Activated naive CD4-positive, alpha-beta T cell treated with anti-CD3 and anti-CD28 coated beads, Interleukin-2, amount 50 U/mL, for 72 hours (primary cell): Measurements from ENCODE around the gene METTL21A. TPM values are rescaled to one million over a fixed set of nuclear protein-coding genes. Genes with fewer than 3 reads are reported as not detected.
"Not testable (repeated sequence)": the region's sequence is repeated elsewhere in the genome, so short reads cannot be mapped to it uniquely, and the experiment has no call there.

ENCODE experiments used
- ATAC-seq, 2 donors: fragments of 150-1000 bp; cut with Tn5 transposase; 2 replicates each; pipeline ENCODE4 v1.10.0; 2021; ENCODE audit warnings: mild to moderate bottlenecking in 2 of 2, moderate library complexity in 2 of 2
- DNase-seq, 2 donors: peaks; one replicate each; pipeline ENCODE4 v3.0.0; 2021 to 2022; ENCODE audit warnings: low spot score in 2 of 2
- H3K27ac Mint-ChIP-seq, 2 donors: one replicate each; pipeline ENCODE4 v1.8.0; 2022; ENCODE audit warnings: mild to moderate bottlenecking in 2 of 2, mixed read lengths in 2 of 2
- H3K36me3 Mint-ChIP-seq, 2 donors: one replicate each; pipeline ENCODE4 v1.8.0; 2022; ENCODE audit warnings: mixed read lengths in 2 of 2
- H3K9me3 Mint-ChIP-seq, 2 donors: one replicate each; pipeline ENCODE4 v1.8.0; 2022; ENCODE audit warnings: mixed read lengths in 2 of 2
- total RNA-seq, 2 donors: library from RNA; stranded (reverse); gene quantifications; one replicate each; pipeline ENCODE4 v1.2.3, GENCODE V29; 2022

Gene METTL21A
- 10 to 100 TPM; 18.1 to 27.1 TPM for total RNA-seq

DNA sequence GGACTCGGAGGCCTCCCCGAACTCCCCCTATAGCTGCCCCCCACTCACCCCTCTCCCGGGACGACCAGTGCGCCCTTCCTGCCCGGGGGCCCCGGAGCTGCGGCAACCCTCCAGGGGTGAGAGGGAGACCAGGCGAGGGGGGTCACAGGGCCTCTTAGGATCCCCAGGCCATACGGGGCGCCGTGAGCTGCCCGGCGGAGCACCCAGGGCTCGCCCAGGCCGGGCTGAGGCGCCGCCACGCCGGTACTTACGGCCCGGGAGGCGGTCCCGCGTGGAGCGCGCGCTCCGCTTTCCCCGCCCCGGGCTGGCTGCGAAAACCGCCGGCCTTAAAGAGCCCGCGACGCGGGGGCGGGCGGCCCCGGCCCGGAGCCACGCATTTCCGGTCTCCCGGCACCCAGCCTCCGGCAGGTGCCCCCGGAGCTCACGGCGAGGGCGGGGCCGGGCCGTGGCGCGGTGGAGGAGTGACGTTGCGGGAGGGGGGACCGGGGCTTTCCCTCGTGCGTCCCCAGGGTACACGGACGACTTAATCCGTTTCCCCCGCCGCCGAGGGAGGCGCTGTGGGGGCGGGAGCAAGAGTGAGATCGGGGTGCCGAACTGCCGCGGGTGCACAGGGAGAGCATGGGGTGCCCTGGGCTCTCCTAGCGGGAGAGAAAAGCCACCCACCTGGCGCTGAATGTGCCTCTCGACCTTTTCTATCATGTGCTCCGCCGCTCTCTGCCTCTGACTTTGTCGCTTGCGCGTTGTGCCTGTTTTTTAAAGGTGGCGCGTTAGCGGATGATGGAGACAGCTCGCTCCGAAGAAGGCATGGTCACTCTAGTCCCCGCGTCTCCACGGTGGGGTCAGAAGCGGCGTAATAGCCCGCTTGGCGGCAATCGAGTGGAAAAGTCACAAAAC is at the start of gene METTL21A:
Gene METTL21A, minus strand, starts transcription at position 381 of the 894 bp plus-strand sequence. CDS start 1,019 bp downstream, outside the sequence.
- Mint-ChIP-seq H3K9me3 (no peaks in the 10 kb centered on the region), H3K27ac (peak within 1 kb of the TSS; percentile 89 to 96), H3K36me3 (peaks cover 15 to 30% of the 10 kb centered on the region in 2 donors)
- DNase-seq (peak; percentile 89 to 95), ATAC-seq (peak; percentile 77 to 86)

DNA sequence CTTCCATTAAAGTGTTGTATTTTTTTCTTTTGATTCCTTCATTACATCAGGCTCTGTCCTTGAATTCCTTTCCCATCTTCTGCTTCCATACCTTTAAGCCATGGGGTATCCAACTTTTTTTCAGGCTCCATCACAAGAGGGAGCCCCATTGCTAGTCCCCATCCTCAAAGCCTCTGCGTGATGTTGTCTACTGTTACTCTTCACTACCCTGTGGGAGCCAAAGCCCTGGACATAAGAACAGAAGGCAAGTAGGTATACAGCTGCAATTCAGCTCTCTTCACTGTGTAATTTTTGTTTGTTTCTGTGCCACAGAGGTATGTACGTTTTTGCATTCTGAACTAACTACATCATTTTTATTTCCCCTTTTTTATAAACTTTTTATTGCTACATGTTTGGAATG is 49.6 kb upstream of the METTL21A start:
- DNase-seq, result no peak
- Mint-ChIP-seq H3K9me3 (no peaks in the 10 kb centered on the region), H3K27ac (no peak overlapping the region), H3K36me3 (no peaks in the 10 kb centered on the region)
- no peak for ATAC-seq

DNA sequence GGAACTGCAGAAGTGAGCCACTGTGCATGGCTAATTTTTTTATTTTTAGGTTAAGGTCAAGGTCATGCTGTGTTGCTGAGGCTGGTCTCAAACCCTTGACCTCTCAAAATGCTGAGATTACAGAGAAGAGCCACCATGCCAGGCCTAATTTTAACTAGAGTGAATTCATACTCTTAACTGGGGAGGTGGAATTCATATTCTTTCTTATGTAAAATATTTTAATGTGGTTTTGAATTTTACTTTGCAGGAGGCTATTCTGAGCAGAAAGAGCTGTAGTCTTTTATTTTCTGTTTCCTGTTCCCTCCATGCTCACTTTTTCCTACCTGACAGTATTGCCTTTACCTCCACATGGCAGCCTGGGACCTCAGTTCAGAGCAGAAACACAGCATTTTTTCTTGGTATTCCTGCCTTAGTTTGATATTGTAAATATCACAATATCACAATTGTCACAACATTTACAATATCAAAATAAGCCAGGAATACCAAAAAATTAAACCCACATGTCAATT is 49.1 kb upstream of the METTL21A start:
- H3K9me3 Mint-ChIP-seq, result no peaks in the 10 kb centered on the region
- H3K27ac Mint-ChIP-seq, result no peak overlapping the region
- ATAC-seq (no peak), DNase-seq (no peak)
- H3K36me3 Mint-ChIP-seq, result no peaks in the 10 kb centered on the region

DNA sequence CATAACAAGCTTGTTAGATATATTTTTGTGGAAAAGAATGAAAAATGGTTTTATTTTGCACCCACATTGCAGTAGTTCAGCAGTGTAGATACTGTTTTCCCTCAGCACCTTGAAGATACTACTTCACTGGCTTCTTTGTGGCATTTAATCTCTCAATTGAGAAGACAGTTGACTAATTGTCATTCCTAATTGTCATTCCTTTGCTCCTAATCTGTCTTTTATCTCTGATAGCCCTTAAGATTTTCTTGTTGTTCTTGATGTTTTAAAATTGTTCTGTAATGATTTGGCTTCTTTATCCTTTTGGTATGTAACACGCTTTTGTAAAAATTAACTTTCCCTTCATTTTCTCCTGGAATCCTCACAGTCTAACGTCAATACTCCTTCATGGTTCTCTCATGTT is 48.2 kb upstream of the METTL21A start:
- DNase-seq, result no peak
- H3K9me3 Mint-ChIP-seq, result no peaks in the 10 kb centered on the region
- H3K36me3 Mint-ChIP-seq, result no peaks in the 10 kb centered on the region
- no peak for ATAC-seq
- no peak overlapping the region for H3K27ac Mint-ChIP-seq

DNA sequence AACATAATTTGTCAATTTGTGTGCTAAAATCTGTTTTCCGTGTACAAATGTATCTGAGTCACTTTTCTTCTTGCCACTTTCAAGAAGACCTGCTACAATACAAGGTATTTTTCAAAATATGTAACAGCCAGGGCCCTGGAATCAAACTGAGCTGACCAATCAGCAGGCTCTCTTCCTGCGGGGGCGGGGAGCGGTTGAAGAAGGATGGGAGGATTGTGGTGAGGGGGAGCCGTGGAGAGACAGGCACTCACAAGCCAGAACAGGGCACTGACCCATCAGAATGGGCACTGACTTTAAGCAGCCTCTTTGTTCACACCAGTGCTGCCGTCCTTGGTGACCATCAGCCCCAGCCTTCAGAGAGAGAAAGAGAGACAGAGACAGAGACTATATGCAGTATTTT is 45.7 kb upstream of the METTL21A start:
- no peaks in the 10 kb centered on the region for H3K9me3 Mint-ChIP-seq
- H3K27ac Mint-ChIP-seq, result no peak overlapping the region
- no peak for DNase-seq
- no peaks in the 10 kb centered on the region for H3K36me3 Mint-ChIP-seq
- ATAC-seq, result no peak

DNA sequence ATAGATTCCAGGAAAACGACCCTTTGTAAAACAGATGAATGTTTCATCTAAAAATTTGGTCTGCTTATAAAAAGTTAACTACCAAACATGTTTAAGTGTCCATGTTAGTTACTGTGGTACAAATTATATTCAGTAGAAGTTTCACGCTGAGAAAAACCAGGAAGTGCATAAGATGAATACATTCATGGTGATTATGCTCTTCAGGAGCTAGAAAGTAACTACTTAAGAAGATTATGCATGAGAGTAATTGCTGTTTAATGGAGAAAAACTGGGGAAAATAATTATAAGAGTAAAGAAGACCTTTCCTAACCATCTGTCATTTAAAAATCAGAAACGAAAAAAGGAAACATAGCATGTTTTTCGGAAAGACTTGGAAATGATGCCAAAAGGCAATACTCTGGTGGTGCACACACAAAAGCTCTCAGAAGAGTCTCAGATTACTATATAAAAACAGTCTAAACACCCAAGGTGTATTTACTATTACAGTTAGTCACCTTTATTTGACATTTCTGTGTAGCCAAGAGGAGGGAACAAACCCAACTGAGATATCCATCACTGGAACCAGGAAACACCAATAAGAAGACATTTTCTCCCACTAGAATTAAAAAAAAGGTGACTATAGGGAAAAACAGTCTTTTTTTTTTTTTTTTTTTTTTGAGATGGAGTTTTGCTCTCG is 38.8 kb upstream of the METTL21A start:
- no peaks in the 10 kb centered on the region for H3K36me3 Mint-ChIP-seq
- no peaks in the 10 kb centered on the region for H3K9me3 Mint-ChIP-seq
- H3K27ac Mint-ChIP-seq, result no peak overlapping the region
- no peak for DNase-seq
- ATAC-seq, result no peak

DNA sequence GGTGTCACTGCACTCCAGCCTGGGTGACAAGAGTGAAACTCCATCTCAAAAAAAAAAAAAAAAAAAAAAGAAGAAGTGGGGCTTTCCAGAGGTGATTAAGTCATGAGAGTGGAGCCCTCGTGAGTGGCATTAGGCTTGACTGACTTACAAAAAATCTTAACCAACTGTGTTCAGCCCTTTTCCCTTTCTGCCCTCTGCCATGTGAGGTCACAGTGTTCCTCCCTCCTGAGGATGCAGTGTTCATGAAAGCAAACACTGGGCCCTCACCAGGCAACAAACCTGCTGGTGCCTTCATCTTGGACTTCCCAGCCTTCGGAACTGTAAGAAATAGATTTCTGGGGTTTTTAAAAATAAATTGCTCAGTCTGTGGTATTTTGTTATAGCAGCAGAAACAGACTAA is 37.0 kb upstream of the METTL21A start:
- H3K36me3 Mint-ChIP-seq, result no peaks in the 10 kb centered on the region
- ATAC-seq (peak; percentile 52 to 73), DNase-seq (no peak)
- H3K27ac Mint-ChIP-seq, result no peak overlapping the region
- no peaks in the 10 kb centered on the region for H3K9me3 Mint-ChIP-seq

DNA sequence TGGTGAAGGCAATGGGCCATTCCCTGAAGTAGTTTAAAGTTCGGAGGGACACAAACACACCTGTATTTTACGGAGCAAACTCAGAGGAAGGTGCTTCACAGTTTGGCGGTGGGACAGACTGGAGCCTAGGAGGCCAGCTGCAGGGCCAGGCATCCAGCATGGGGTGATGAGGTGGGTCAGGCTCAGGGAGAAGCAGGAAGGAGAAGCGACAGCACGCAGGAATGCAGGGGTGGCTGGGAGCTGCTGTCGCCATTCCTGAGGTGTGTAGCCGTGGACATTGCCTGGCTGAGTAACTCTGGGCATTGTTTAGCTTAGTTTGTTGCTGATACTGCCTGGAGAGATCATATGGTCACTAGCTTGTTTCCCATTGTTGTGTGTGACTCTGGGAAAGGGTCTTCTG is 35.8 kb upstream of the METTL21A start:
- no peaks in the 10 kb centered on the region for H3K9me3 Mint-ChIP-seq
- H3K36me3 Mint-ChIP-seq, result no peaks in the 10 kb centered on the region
- DNase-seq (no peak), ATAC-seq (no peak)
- no peak overlapping the region for H3K27ac Mint-ChIP-seq

DNA sequence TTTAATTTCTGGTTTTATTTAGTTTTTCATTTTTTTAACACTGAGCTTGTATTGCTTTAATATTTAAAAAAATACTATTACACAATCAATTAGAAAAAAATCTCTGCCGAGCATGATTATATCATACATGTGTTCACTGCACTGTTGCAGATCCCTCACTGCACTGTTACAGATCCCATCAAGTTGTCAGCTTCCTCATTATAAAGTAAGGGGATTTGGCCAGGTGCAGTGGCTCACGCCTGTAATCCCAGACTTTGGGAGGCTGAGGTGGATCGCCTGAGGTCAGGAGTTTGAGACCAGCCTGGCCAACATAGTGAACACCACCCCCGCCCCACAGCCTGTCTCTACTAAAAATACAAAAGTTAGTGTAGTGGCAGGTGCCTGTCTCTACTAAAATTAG is 33.0 kb upstream of the METTL21A start:
- no peak for ATAC-seq
- Mint-ChIP-seq H3K27ac (no peak overlapping the region), H3K36me3 (no peaks in the 10 kb centered on the region), H3K9me3 (no peaks in the 10 kb centered on the region)
- no peak for DNase-seq

DNA sequence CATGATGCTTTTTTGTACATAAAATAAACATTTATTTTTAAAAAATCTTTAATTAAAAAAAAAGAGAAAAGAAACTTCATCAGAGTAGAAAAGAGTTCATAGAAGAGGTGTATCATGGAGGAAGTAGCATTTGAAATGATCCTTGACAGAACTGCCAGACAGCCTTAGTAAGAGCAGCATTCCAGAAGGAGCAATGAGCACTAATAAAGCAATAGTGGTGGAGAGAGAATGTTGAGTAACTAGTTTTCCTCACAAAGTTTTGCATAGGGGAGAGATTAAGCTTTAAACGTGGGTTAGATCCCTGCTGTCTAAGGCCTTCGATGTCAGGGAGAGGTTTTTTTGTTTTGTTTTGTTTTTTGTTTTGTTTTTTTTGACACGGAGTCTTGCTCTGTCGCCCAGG is 29.8 kb upstream of the METTL21A start:
- no peak overlapping the region for H3K27ac Mint-ChIP-seq
- no peaks in the 10 kb centered on the region for H3K9me3 Mint-ChIP-seq
- no peak for ATAC-seq
- DNase-seq, result no peak
- H3K36me3 Mint-ChIP-seq, result no peaks in the 10 kb centered on the region

DNA sequence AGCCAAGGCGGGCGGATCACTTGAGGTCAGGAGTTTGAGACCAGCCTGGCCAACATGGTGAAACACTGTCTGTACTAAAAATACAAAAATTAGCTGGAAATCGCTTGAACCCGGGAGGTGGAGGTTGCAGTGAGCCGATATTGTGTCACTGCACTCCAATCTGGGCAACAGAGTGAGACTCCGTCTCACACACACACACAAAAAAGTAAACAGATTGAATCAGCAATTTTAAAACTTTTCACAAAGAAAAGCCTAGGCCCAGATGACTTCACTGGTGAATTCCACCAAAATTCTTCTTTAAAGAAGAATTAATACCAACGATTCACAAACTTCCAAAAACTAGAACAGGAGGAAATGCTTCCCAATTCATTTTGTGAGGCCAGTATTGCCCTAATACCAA is 21.4 kb upstream of the METTL21A start:
- not testable (repeated sequence) for DNase-seq, H3K36me3 Mint-ChIP-seq, H3K9me3 Mint-ChIP-seq, H3K27ac Mint-ChIP-seq, ATAC-seq

DNA sequence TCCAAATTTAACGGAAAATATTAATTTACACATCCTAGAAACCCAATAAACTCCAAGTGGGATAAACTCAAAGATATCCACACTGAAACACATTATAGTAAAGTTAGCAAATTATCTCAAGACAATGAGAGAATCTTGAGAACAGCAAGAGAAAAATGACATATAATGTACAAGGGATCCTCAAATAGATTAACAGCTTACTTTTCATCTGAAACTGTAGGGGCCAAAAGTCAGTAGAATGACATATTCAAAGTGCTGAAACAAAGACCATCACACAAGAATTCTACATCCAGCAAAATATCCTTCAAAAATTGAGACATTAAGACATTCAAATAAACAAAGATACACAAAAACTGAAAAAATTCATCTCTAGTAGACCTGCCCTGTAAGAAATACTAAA is 18.7 kb upstream of the METTL21A start:
- no peak overlapping the region for H3K27ac Mint-ChIP-seq

DNA sequence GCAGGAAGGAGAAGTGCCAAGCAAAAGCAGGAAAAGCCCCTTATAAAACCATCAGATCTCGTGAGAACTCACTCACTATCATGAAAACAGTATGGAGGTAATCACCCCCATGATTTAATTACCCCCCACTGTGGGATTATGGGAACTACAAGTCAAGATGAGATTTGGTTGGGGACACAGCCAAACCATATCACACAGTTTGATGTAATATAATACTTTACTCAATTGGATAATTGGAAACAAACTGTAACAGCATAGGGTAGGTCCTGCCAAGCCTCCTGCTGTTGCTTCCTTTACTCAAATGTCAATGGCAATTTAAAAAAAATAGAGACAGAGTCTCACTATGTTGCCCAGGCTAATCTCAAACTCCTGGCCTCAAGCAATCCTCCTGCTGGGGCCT is 15.5 kb upstream of the METTL21A start:
- H3K27ac Mint-ChIP-seq, result no peak overlapping the region
- H3K9me3 Mint-ChIP-seq, result peaks cover 0 to 12% of the 10 kb centered on the region in 2 donors
- ATAC-seq (no peak), DNase-seq (no peak)
- H3K36me3 Mint-ChIP-seq, result peaks cover 7 to 14% of the 10 kb centered on the region in 2 donors

More for the DNA sequence above, 18.7 kb upstream of the METTL21A start:
- peaks cover 7 to 14% of the 10 kb centered on the region in 2 donors for H3K36me3 Mint-ChIP-seq
- ATAC-seq (no peak), DNase-seq (no peak)
- peaks cover 0 to 12% of the 10 kb centered on the region in 2 donors for H3K9me3 Mint-ChIP-seq

DNA sequence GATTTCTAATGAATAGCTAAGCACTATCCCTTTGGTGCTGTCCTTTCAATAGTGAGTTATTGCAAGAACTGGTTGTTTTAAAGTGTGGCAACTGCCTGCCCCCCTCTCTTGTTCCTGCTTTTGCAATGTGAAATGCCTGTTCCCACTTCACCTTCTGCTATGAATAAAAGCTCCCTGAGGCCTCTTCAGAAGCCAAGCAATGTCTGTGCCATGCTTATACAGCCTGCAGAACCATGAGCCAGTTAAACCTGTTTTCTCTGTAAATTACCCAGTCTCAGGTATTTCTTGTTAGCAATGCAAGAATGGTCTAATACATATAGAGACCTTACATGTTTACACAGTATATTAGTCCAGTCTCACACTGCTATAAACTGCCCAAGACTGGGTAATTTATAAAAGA is 15.0 kb upstream of the METTL21A start:
- ATAC-seq, result no peak
- no peak for DNase-seq
- Mint-ChIP-seq H3K36me3 (peaks cover 7 to 14% of the 10 kb centered on the region in 2 donors), H3K27ac (no peak overlapping the region), H3K9me3 (peaks cover 0 to 12% of the 10 kb centered on the region in 2 donors)

DNA sequence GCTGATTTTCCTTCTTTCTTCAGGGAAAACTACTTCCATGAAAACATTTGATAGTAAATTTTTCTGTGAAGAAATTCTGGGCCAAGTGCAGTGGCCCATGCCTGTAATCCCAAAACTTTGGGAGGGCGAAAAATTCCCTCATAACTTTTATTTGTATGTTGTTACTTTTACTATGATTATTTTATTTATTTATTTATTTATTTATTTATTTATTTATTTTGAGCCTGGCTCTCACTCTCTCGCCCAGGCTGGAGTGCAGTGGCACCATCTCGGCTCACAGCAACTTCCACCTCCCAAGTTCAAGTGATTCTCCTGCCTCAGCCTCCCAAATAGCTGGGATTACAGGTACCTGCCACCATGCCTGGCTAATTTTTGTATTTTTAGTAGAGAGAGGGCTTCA is 14.1 kb upstream of the METTL21A start:
- H3K36me3 Mint-ChIP-seq, result peaks cover 7 to 14% of the 10 kb centered on the region in 2 donors
- H3K27ac Mint-ChIP-seq, result not testable (repeated sequence)

DNA sequence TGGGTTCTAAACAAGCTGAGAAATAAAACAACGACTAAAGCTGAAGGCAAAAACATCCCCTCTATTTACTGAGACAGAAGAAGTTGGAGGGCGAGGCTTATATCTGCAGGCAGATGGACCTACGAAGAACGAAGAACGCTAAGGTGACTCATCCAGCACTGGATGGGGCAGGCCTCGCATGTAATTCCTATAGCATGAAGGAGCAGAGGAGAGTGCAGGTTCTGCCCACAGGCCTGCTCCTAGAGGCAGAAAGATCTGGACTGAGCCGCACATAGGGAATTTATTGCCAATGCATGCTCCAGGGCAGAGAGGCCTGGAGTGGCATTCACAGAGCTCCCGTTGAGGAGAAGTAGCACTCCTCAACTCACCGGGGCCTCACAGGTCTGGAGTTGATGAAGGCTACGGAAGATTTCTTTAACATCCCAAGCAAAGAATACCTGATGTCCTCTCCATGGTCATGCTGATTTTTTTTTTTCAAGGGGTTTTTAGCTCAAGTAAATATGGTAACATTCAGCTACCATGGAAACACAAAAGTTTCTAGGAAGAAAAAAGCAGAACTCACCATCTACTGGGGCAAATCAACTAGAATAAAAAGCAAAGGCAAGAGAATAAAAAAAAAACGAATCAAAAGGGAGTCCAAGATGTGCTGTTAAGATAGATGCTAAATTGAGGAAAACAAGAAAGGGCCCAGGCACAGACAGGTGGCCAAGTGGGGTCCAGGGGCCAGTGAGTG is 10.4 kb upstream of the METTL21A start:
- ATAC-seq, result no peak
- peaks cover 0 to 5% of the 10 kb centered on the region in 2 donors for H3K9me3 Mint-ChIP-seq
- peak overlapping the region in 1 of 2 donors; percentile 3 for H3K27ac Mint-ChIP-seq
- DNase-seq, result no peak
- peaks cover 6% of the 10 kb centered on the region in 2 donors for H3K36me3 Mint-ChIP-seq

More for the DNA sequence above, 14.1 kb upstream of the METTL21A start:
- ATAC-seq, DNase-seq: not testable (repeated sequence)
- peaks cover 0 to 12% of the 10 kb centered on the region in 2 donors for H3K9me3 Mint-ChIP-seq

DNA sequence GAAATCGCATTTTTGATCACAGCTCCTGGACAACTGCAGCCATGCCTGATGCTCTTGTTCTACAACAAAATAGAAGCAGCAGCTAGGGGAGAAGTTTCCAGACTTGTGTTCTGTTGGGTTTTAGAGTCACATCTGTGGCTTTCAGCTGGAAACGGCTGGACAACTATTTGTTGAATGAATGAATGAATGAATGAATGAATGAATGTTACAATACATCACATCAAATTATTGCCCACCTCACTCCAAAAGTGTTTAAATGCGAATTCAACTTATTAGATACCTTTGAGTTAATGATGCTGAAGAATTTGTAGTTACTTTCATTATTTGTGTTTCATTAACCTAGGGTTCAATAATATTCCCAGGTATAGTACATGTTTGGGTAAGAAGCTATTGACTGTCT is 8.5 kb upstream of the METTL21A start:
- ATAC-seq (no peak), DNase-seq (no peak)
- H3K27ac Mint-ChIP-seq, result no peak overlapping the region
- no peaks in the 10 kb centered on the region for H3K36me3 Mint-ChIP-seq
- no peaks in the 10 kb centered on the region for H3K9me3 Mint-ChIP-seq
